HuH-7 (cell line): ENCODE results near the gene ACSS3.
"Not testable (repeated sequence)": the region's sequence is repeated elsewhere in the genome, so short reads cannot be mapped to it uniquely, and the experiment has no call there.

Experiments
- DNase-seq: peaks from one replicate; pipeline ENCODE4 v3.0.0; 2011; ENCODE audit warnings: low spot score

ACSS3 gene

GRCh38 chr12:81077686-81078441 is at the start of gene ACSS3:
Gene ACSS3, plus strand, starts transcription at chr12:81078079. Its CDS starts 42 bp downstream, at chr12:81078121.
- DNase-seq, result peak; percentile 58

GRCh38 chr12:81034926-81035325 is 43.0 kb upstream of the ACSS3 start:
- DNase-seq, result peak; percentile 8

DNA sequence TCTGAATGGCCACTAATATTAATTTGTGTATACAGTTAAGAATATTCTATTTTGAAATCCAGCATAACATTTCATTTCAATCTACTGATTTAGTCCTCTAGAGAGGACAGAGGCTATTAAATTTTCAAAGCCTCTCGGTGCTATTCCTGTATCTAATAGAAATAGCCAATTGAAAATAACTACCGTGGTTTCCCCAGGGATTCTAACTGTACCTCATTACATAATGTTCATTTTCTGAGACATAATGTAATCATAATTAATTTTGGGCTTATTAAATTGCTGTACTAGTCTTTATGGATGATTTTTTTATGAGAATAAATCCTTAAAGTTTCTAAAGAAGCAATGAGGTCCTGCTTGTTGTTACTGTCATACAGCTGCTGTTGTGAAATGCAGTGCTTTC is 38.6 kb upstream of the ACSS3 start:
- no peak for DNase-seq

DNA sequence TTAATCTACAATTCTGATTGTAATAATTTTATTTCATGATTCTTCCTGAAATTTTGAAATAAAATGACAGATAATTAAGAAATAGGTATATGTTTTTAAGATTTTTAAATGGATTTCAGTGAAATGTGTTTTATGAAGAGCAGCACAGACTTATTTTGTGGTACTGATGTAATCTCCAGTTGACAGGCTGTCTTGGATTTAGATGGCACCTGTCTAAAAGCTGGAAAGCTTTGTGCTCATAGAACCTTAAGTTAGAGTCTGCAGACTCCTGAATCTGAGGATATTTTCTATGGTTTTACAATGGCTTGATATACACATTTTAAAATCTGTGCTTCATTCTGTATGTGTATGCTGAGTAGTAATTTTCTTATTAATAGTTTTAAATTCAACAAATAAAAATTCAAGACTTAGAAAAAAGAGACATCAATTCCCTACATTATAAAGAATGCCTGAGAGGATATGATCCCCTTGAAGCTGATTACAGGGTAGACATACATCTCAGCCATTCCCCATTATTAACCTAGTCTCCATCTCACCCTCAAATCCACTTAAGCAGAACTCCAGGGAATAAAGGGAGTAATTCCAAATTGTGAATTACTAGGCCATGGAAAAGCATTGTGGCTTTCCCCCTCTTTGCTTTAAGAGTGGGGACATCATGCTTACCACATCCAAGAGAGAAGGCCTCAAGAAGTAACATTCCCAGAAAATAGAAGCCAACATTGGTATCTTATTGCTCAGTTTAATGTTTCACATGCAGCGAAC is 33.7 kb upstream of the ACSS3 start:
- DNase-seq, result no peak

- DNase-seq, result not testable (repeated sequence)
These were observed 12.9 kb upstream of the ACSS3 start for GRCh38 chr12:81064971-81065370.

- DNase-seq, result no peak
These were observed 7.0 kb upstream of the ACSS3 start for GRCh38 chr12:81070846-81071245.

DNA sequence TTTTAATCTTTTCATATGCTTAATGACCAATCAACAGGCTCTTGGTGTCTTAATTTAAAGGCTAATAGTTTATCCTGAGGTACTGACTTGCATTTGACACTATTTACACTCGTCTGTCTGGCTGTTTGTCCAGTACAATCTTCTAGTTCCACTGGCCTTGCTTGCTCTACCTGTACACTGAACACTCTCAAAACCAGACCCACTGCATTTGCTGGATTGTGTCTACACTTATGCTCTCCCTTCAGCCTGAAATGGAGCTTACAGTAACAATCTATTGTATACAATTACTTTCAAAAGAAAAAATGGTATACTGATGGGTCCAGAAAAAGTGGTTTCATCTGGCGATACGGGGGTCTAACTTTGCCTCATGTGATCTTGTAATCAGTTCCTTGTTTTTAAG is 2.3 kb upstream of the ACSS3 start:
- no peak for DNase-seq

DNA sequence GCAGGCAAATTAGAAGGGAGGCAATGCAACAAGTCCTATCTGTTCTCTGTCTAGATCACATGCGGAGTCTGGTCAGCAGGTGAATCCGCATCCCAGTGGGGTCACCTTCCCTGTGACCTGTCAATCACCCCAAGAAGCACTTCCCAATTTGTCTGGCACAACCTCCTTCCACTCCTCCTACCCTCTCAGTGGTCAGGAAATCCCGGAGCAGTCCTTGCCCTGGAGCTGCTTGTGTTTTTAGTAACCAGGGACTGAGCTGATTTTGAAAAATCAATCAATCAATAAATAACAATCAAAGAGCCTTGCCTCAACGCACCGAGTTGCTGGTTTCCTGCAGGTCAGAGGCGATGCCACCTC is 572 bp upstream of the ACSS3 start:
- DNase-seq, result peak; percentile 55

GRCh38 chr12:81078469-81079196 is 754 bp downstream of the ACSS3 start:
- DNase-seq, result peak; percentile 43

- DNase-seq, result no peak
These were observed 1.6 kb downstream of the ACSS3 start for GRCh38 chr12:81079280-81080076.

DNA sequence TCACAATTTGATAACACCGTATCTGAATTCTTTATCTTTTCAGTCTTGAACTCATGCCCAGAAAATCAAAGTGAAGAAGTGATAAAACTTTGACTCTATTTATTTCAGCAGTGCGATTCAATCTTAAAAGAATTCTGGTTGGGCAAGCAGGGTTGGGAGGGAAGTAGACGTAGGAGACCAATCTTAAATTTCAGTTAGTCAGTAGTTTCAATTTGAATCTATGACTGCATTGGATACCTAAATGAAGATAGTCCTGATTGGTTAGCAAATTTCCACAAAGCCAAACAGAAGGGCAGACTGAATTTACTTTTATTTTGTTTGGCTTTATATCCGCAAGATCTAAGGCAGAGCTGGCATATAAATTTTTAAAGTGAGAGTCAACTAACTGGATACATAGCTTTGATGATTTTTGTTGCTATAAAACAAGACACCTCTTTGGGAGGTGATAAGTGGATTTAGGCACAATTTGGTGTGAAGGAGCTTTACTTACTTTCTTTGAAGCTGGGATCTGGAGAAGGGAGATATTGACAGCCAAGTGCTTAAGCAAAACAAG is 2.6 kb downstream of the ACSS3 start:
- DNase-seq, result no peak

GRCh38 chr12:81081726-81082125 is 3.8 kb downstream of the ACSS3 start:
- DNase-seq, result no peak

DNA sequence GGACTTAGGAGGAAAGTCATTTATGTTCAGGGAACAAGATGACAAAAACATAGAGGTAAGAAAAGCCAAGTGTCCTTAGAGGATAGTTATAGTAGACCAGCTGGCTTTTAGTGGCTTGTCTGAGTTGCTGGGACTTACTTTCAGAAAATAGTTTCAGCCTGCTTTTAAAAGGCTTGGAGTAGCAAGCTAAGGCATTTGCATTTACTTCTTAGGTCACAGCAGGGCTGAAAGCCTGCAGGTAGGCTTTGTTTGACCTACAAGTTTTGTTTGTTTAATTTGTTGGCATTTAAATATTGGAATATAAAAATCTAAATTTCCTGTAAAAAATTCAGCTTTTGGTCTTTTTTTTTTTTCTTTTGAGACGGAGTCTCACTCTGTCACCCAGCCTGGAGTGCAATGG is 5.1 kb downstream of the ACSS3 start:
- DNase-seq, result no peak

GRCh38 chr12:81083906-81084513 is 6.1 kb downstream of the ACSS3 start:
- no peak for DNase-seq

GRCh38 chr12:81084811-81085350 is 7.0 kb downstream of the ACSS3 start:
- DNase-seq, result no peak

- DNase-seq, result no peak
These were observed 8.0 kb downstream of the ACSS3 start for GRCh38 chr12:81085832-81086231.

DNA sequence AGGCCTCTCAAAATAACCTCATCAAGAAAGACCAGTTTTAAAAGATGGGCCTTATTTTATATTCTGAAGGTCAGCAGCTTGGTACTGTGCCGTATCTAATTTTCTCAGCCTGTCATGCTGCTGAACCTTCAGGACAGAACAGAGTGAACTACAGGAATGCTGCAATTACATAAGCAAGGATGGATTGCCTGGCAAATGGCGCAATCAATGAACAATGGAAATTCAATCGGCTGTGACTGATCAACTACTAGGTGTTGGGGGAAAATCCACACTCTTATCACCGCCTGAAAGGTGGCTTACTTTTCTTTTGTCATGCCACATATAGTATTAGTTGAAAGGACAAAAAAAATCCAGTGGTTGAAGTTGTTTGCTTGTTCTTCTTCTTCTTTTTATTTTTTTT is 8.5 kb downstream of the ACSS3 start:
- DNase-seq, result no peak

GRCh38 chr12:81088221-81088620 is 10.3 kb downstream of the ACSS3 start:
- DNase-seq, result no peak

GRCh38 chr12:81089412-81089811 is 11.5 kb downstream of the ACSS3 start:
- DNase-seq, result no peak

GRCh38 chr12:81092053-81092452 is 14.2 kb downstream of the ACSS3 start:
- no peak for DNase-seq
